Upper lobe of left lung (tissue), 6 donors: ENCODE data around the gene PXN. TPM values are rescaled to one million over a fixed set of nuclear protein-coding genes. Genes with fewer than 3 reads are reported as not detected.

ENCODE experiments used
- ATAC-seq, 2 donors: fragments of 200-7000 bp; cut with Tn5 transposase; one replicate each; pipeline ENCODE4 v1.9.1; 2022; ENCODE audit warnings: mild to moderate bottlenecking in 2 of 2, moderate library complexity in 2 of 2; ENCODE audit not compliant: low FRiP score in 2 of 2
- DNase-seq, 2 donors: peaks; one replicate each; pipeline ENCODE4 v3.0.0-alpha.2; 2019 to 2020
- H3K27ac ChIP-seq, 4 donors: fragments of 200-600 bp; sonication (generic); one replicate each; pipeline ENCODE4 v1.5.1; 2016 to 2019
- H3K27me3 ChIP-seq, 4 donors: fragments of 200-600 bp; sonication (generic); one replicate each; pipeline ENCODE4 v1.5.1; 2017 to 2019
- H3K36me3 ChIP-seq, 4 donors: fragments of 200-600 bp; sonication (generic); one replicate each; pipeline ENCODE4 v1.5.1; 2016 to 2019
- H3K4me1 ChIP-seq, 4 donors: fragments of 200-600 bp; sonication (generic); one replicate each; pipeline ENCODE4 v1.5.1; 2018 to 2019
- H3K4me3 ChIP-seq, 4 donors: fragments of 200-600 bp; sonication (generic); one replicate each; pipeline ENCODE4 v1.5.1; 2017 to 2019; ENCODE audit warnings: mild to moderate bottlenecking in 2 of 4, moderate library complexity in 1 of 4
- H3K9me3 ChIP-seq, 4 donors: fragments of 200-600 bp; sonication (generic); one replicate each; pipeline ENCODE4 v1.5.1; 2018 to 2019
- EP300 ChIP-seq, 4 donors: sonication (generic); formaldehyde crosslinking; IDR thresholded peaks; one replicate each; pipeline ENCODE4 v1.5.1; 2017; ENCODE audit warnings: antibody characterized with exemption in 4 of 4, control low read depth in 2 of 4
- POLR2A ChIP-seq, 4 donors: fragments of 450-650 bp; IDR thresholded peaks; one replicate each; pipeline ENCODE4 v1.5.1; 2016 to 2017; ENCODE audit warnings: antibody characterized with exemption in 4 of 4, mild to moderate bottlenecking in 2 of 4
- POLR2AphosphoS5 ChIP-seq, 2 donors: sonication (generic); formaldehyde crosslinking; IDR thresholded peaks; one replicate each; pipeline ENCODE4 v1.5.1; 2017; ENCODE audit warnings: antibody characterized with exemption in 2 of 2
- WGBS, 2 donors: methylation state at CpG; one replicate each; pipeline ENCODE4 v1.1.5; 2017 to 2018; 5-methylcytosine and 5-hydroxymethylcytosine counted together
- total RNA-seq, 6 donors: library from RNA; depleted of rRNA in 4 of 6; stranded (reverse); fragments of >200 nt in 4 of 6; gene quantifications; one replicate each; pipeline versions ENCODE4 v1.1.0 to v1.2.1, GENCODE V29; 2016 to 2021
- TF ChIP-seq, protein P1 (sequence below), 6 experiments: fragments of 450-650 bp in 4 of 6; fragments of 200-600 bp in 2 of 6; sonication (generic) in 2 of 6; IDR thresholded peaks; one replicate each; pipeline ENCODE4 v1.5.1; 2016 to 2019; ENCODE audit warnings: antibody characterized with exemption in 6 of 6
- donor health status: DM: no; HTN: no; CAD: no; lungs with moderate emphysema.
- donor health status: DM: no; HTN: yes; CAD: no; lungs with severe emphysema.

Gene PXN
- total RNA-seq, 6 donors from 2014 or later, result 67.8 to 210 (median 116) TPM

- H3K4me1 ChIP-seq, result no peaks in the 10 kb centered on the region
- DNase-seq (no peak), ATAC-seq (peak; percentile 29 to 52)
- no peak overlapping the region for H3K4me3 ChIP-seq
- 60 to 66% methylated on average over 7 of the region's 7 CpGs for WGBS, 2 donors
- no peaks in the 10 kb centered on the region for H3K9me3 ChIP-seq
- H3K27me3 ChIP-seq, result no peaks in the 10 kb centered on the region
- H3K27ac ChIP-seq, result no peak overlapping the region
- no peak for TF ChIP-seq POLR2AphosphoS5 (IDR thresholded peaks at IDR 0.05)
- TF ChIP-seq, protein P1, sequence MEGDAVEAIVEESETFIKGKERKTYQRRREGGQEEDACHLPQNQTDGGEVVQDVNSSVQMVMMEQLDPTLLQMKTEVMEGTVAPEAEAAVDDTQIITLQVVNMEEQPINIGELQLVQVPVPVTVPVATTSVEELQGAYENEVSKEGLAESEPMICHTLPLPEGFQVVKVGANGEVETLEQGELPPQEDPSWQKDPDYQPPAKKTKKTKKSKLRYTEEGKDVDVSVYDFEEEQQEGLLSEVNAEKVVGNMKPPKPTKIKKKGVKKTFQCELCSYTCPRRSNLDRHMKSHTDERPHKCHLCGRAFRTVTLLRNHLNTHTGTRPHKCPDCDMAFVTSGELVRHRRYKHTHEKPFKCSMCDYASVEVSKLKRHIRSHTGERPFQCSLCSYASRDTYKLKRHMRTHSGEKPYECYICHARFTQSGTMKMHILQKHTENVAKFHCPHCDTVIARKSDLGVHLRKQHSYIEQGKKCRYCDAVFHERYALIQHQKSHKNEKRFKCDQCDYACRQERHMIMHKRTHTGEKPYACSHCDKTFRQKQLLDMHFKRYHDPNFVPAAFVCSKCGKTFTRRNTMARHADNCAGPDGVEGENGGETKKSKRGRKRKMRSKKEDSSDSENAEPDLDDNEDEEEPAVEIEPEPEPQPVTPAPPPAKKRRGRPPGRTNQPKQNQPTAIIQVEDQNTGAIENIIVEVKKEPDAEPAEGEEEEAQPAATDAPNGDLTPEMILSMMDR (IDR thresholded peaks at IDR 0.05), result no peak
- TF ChIP-seq EP300 (IDR thresholded peaks at IDR 0.05), result no peak
- no peak for TF ChIP-seq POLR2A (IDR thresholded peaks at IDR 0.05)
- no peaks in the 10 kb centered on the region for H3K36me3 ChIP-seq
Observed at GRCh38 chr12:120283318-120283717, 17.8 kb upstream of the PXN start.

GRCh38 chr12:120278137-120279069 is 12.9 kb upstream of the PXN start:
- no peaks in the 10 kb centered on the region for H3K9me3 ChIP-seq
- H3K27me3 ChIP-seq, result no peaks in the 10 kb centered on the region
- peak in 1 of 2 donors; percentile 77 for DNase-seq
- no peaks in the 10 kb centered on the region for H3K36me3 ChIP-seq
- no peak overlapping the region for H3K4me3 ChIP-seq
- no peaks in the 10 kb centered on the region for H3K4me1 ChIP-seq
- H3K27ac ChIP-seq, result no peak overlapping the region
- no peak for ATAC-seq
- TF ChIP-seq EP300 (IDR thresholded peaks at IDR 0.05) (no peak), POLR2A (IDR thresholded peaks at IDR 0.05) (no peak), POLR2AphosphoS5 (IDR thresholded peaks at IDR 0.05) (no peak)
- TF ChIP-seq, protein P1 (IDR thresholded peaks at IDR 0.05), result no peak
- 92 to 97% methylated on average over 22 to 56 of the region's 57 CpGs for WGBS, 2 donors

DNA sequence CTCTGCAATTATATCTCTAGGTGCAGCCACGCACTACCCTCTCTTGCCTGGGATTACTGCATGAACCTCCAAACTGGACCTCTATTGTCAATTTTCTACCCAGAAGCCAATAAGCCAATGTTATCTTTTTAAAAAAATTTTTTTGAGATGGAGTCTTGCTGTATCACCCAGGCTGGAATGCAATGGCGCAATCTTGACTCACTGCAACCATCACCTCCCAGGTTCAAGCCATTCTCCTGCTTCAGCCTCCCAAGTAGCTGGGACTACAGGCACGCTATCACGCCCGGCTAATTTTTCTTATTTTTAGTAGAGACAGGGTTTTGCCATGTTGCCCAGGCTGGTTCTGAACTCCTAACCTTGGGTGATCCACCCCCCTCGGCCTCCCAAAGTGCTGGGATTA is 11.2 kb upstream of the PXN start:
- Histone ChIP-seq H3K27me3 (no peaks in the 10 kb centered on the region), H3K4me1 (no peaks in the 10 kb centered on the region), H3K4me3 (no peak overlapping the region), H3K36me3 (no peaks in the 10 kb centered on the region), H3K27ac (no peak overlapping the region), H3K9me3 (no peaks in the 10 kb centered on the region)
- ATAC-seq (peak in 1 of 2 donors; percentile 17), DNase-seq (no peak)
- TF ChIP-seq, protein P1 (IDR thresholded peaks at IDR 0.05), result no peak
- TF ChIP-seq EP300 (IDR thresholded peaks at IDR 0.05) (no peak), POLR2A (IDR thresholded peaks at IDR 0.05) (no peak), POLR2AphosphoS5 (IDR thresholded peaks at IDR 0.05) (no peak)
- 88 to 96% methylated on average over 6 of the region's 6 CpGs for WGBS, 2 donors

- Histone ChIP-seq H3K9me3 (no peaks in the 10 kb centered on the region), H3K27me3 (no peaks in the 10 kb centered on the region), H3K4me3 (no peak overlapping the region), H3K27ac (peak overlapping the region; percentile 45 to 68 (median 54)), H3K36me3 (no peaks in the 10 kb centered on the region), H3K4me1 (peaks cover 25 to 46% (median 39%) of the 10 kb centered on the region in 4 donors)
- peak in 1 of 2 donors; percentile 9 for ATAC-seq
- no peak for TF ChIP-seq POLR2A (IDR thresholded peaks at IDR 0.05)
- no peak for TF ChIP-seq EP300 (IDR thresholded peaks at IDR 0.05)
- TF ChIP-seq, protein P1 (IDR thresholded peaks at IDR 0.05), result no peak
- TF ChIP-seq POLR2AphosphoS5 (IDR thresholded peaks at IDR 0.05), result no peak
- peak in 1 of 2 donors; percentile 62 for DNase-seq
- WGBS, 2 donors, result 26 to 29% methylated on average over 4 of the region's 4 CpGs
Observed at GRCh38 chr12:120267736-120268135, 2.2 kb upstream of the PXN start.
